PC-9 (cell line): Measurements from ENCODE around the gene PCDHGA6. TPM values are rescaled to one million over a fixed set of nuclear protein-coding genes. Genes with fewer than 3 reads are reported as not detected.
"Not testable (repeated sequence)": the region's sequence is repeated elsewhere in the genome, so short reads cannot be mapped to it uniquely, and the experiment has no call there.

Source experiments
- BruUV-seq: library from RNA; stranded (reverse); fragments of 400-500 nt; replicated peaks from 2 replicates; lab custom pipeline; 2021; lab: Mats Ljungman, UMichigan
- CTCF ChIA-PET: fragments of 300-600 bp; sonication (Branson Sonifier 250); formaldehyde crosslinking; loops from one replicate; lab custom pipeline; 2022; ENCODE audit warnings: antibody characterized with exemption; lab: Charles Lee
- POLR2A ChIA-PET: fragments of 300-600 bp; sonication (Branson Sonifier 250); formaldehyde crosslinking; loops from one replicate; lab custom pipeline; 2022; ENCODE audit warnings: antibody characterized with exemption; ENCODE audit not compliant: unreplicated experiment; lab: Charles Lee
- DNase-seq, 2 experiments: peaks; one replicate each; pipeline versions ENCODE4 v3.0.0 to v3.0.0-alpha.2; 2015 to 2022; ENCODE audit warnings: mixed read lengths in 1 of 2
- H2AFZ ChIP-seq: fragments of 200-600 bp; sonication (generic); 2 replicates; pipeline ENCODE4 v1.8.1; 2017; ENCODE audit warnings: antibody characterized with exemption
- H3F3A ChIP-seq: fragments of 200-600 bp; sonication (generic); 2 replicates; pipeline ENCODE4 v1.8.1; 2017; ENCODE audit warnings: antibody characterized with exemption, mild to moderate bottlenecking, low read depth; ENCODE audit not compliant: insufficient read depth
- H3K27ac ChIP-seq: fragments of 200-600 bp; sonication (generic); 2 replicates; pipeline ENCODE4 v1.6.1; 2016; ENCODE audit warnings: mixed run types
- H3K27me3 ChIP-seq: fragments of 200-600 bp; sonication (generic); 2 replicates; pipeline ENCODE4 v1.6.1; 2016; ENCODE audit warnings: low read depth, mixed run types; ENCODE audit not compliant: insufficient read depth
- H3K36me3 ChIP-seq: fragments of 200-600 bp; sonication (generic); 2 replicates; pipeline ENCODE4 v1.6.1; 2016; ENCODE audit warnings: low read depth, mixed run types
- H3K4me1 ChIP-seq: fragments of 200-600 bp; sonication (generic); replicated peaks from 2 replicates; pipeline ENCODE4 v1.6.1; 2016; ENCODE audit warnings: mixed run types; ENCODE audit not compliant: insufficient read depth
- H3K4me2 ChIP-seq: fragments of 200-600 bp; sonication (generic); 2 replicates; pipeline ENCODE4 v1.6.1; 2017; ENCODE audit warnings: mixed run types
- H3K4me3 ChIP-seq: fragments of 200-600 bp; sonication (generic); 2 replicates; pipeline ENCODE4 v1.6.1; 2016; ENCODE audit warnings: mixed run types
- H3K79me2 ChIP-seq: fragments of 200-600 bp; sonication (generic); 2 replicates; pipeline ENCODE4 v1.6.1; 2017; ENCODE audit warnings: low read depth, mixed run types
- H3K9me2 ChIP-seq: fragments of 200-600 bp; sonication (generic); 2 replicates; pipeline ENCODE4 v1.8.1; 2017; ENCODE audit warnings: mild to moderate bottlenecking; ENCODE audit not compliant: insufficient read depth
- H3K9me3 ChIP-seq: fragments of 200-600 bp; sonication (generic); 2 replicates; pipeline ENCODE4 v1.8.1; 2016; ENCODE audit warnings: low read depth; ENCODE audit not compliant: insufficient read depth
- H4K20me1 ChIP-seq: fragments of 200-600 bp; sonication (generic); 2 replicates; pipeline ENCODE4 v1.8.1; 2017; ENCODE audit not compliant: insufficient read depth
- EZH2 ChIP-seq: fragments of 200-600 bp; sonication (generic); IDR thresholded peaks from 2 replicates; pipeline ENCODE4 v1.8.0; 2017; ENCODE audit warnings: antibody characterized with exemption, low read depth
- intact Hi-C: fragments of 100-400 bp; cut with micrococcal nuclease; formaldehyde crosslinking; loops from one replicate; pipeline ENCODE4 v1.10.0; 2022; ENCODE audit not compliant: unreplicated experiment
- total RNA-seq: library from RNA; stranded (reverse); gene quantifications from 2 replicates; pipeline ENCODE4 v1.2.3, GENCODE V29; 2021
- TF ChIP-seq, protein P1 (sequence below): fragments of 200-600 bp; sonication (generic); conservative IDR thresholded peaks from 2 replicates; pipeline ENCODE4 v1.6.1; 2017; ENCODE audit warnings: mixed run types, antibody characterized with exemption, mild to moderate bottlenecking, moderate library complexity

Gene PCDHGA6
- total RNA-seq, 1 experiment from 2014 or later, result 0.17 TPM

DNA sequence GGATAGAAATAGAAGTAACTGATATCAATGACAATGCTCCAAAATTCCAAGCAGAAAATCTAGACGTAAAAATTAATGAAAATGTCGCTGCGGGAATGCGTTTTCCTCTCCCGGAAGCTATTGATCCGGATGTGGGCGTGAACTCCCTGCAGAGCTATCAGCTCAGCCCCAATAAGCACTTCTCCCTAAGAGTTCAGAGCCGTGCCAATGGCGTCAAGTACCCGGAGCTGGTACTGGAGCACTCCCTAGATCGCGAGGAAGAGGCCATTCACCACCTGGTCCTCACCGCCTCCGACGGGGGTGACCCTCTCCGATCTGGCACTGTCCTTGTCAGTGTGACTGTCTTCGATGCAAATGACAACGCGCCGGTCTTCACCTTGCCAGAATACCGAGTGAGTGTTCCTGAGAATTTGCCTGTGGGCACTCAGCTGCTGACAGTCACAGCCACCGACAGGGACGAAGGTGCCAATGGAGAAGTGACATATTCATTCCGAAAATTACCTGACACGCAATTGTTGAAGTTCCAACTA, 39.9 kb downstream of the PCDHGA6 start:
- no TSS peak for BruUV-seq
- H3K4me1 ChIP-seq, result no peaks in the 10 kb centered on the region

DNA sequence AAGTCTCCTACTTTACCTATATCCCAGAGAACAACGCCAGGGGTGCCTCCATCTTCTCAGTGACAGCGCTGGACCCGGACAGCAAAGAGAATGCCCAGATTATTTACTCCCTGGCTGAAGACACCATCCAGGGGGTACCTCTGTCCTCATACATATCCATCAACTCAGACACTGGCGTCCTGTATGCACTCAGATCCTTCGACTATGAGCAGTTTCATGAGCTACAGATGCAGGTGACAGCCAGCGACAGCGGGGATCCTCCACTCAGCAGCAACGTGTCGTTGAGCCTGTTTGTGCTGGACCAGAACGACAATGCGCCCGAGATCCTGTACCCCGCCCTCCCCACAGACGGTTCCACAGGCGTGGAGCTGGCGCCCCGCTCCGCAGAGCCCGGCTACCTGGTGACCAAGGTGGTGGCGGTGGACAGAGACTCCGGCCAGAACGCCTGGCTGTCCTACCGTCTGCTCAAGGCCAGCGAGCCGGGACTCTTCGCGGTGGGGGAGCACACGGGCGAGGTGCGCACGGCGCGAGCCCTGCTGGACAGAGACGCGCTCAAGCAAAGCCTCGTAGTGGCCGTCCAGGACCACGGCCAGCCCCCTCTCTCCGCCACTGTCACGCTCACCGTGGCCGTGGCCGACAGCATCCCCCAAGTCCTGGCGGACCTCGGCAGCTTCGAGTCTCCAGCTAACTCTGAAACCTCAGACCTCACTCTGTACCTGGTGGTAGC, 41.0 kb downstream of the PCDHGA6 start:
- H3K9me3 ChIP-seq, H4K20me1 ChIP-seq, H3F3A ChIP-seq, CTCF ChIA-PET, BruUV-seq, H3K79me2 ChIP-seq, POLR2A ChIA-PET, H3K36me3 ChIP-seq, H3K27ac ChIP-seq, H3K27me3 ChIP-seq, H3K4me2 ChIP-seq, H2AFZ ChIP-seq, DNase-seq, H3K4me1 ChIP-seq, H3K4me3 ChIP-seq, H3K9me2 ChIP-seq: not testable (repeated sequence)
- intact Hi-C loops, result loop anchor here (5.0 to 10.0 kb wide), 3 partner anchors 90 to 332 kb away; partner anchors contain the start of genes PCDHB14 and TAF7

More for the DNA sequence above, 39.9 kb downstream of the PCDHGA6 start:
- H3K79me2 ChIP-seq, result no peaks in the 10 kb centered on the region
- TF ChIP-seq, protein P1, sequence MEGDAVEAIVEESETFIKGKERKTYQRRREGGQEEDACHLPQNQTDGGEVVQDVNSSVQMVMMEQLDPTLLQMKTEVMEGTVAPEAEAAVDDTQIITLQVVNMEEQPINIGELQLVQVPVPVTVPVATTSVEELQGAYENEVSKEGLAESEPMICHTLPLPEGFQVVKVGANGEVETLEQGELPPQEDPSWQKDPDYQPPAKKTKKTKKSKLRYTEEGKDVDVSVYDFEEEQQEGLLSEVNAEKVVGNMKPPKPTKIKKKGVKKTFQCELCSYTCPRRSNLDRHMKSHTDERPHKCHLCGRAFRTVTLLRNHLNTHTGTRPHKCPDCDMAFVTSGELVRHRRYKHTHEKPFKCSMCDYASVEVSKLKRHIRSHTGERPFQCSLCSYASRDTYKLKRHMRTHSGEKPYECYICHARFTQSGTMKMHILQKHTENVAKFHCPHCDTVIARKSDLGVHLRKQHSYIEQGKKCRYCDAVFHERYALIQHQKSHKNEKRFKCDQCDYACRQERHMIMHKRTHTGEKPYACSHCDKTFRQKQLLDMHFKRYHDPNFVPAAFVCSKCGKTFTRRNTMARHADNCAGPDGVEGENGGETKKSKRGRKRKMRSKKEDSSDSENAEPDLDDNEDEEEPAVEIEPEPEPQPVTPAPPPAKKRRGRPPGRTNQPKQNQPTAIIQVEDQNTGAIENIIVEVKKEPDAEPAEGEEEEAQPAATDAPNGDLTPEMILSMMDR, result no peak
- TF ChIP-seq EZH2, result no peak
- H3K4me2 ChIP-seq, result peak overlapping the region; percentile 83
- H3K4me3 ChIP-seq, result peak overlapping the region; percentile 54; the same call in 1 of the 2 replicates
- no peaks in the 10 kb centered on the region for H3F3A ChIP-seq
- H3K27me3 ChIP-seq, result 0 out of 2 replicates have a peak, but pooled peaks cover 6% of the 10 kb centered on the region
- POLR2A ChIA-PET, result no interaction called here
- intact Hi-C loops, result loop anchor here (2.0 to 10.0 kb wide), 4 partner anchors 89 to 331 kb away; partner anchors contain the start of genes PCDHB14 and TAF7
- CTCF ChIA-PET, result interaction anchor here (0.7 to 1.6 kb wide), 6 partner anchors 100 to 328 kb away, joined by 3 to 5 read pairs (median 4); partner anchors contain the start of gene PCDHB2
- H3K36me3 ChIP-seq, result no peaks in the 10 kb centered on the region
- no peaks in the 10 kb centered on the region for H3K9me2 ChIP-seq
- no peak for DNase-seq
- peak overlapping the region; percentile 81; the same call in 1 of the 2 replicates for H2AFZ ChIP-seq
- H3K9me3 ChIP-seq, result no peaks in the 10 kb centered on the region
- no peak overlapping the region for H3K27ac ChIP-seq
- H4K20me1 ChIP-seq, result no peaks in the 10 kb centered on the region

DNA sequence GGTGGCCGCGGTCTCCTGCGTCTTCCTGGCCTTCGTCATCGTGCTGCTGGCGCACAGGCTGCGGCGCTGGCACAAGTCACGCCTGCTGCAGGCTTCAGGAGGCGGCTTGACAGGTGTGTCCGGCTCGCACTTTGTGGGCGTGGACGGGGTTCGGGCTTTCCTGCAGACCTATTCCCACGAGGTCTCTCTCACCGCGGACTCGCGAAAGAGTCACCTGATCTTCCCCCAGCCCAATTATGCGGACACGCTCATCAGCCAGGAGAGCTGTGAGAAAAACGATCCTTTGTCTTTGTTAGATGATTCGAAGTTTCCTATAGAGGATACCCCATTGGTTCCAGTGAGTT, 41.6 kb downstream of the PCDHGA6 start:
- BruUV-seq, CTCF ChIA-PET, H3K27ac ChIP-seq, H3K9me2 ChIP-seq, H3K36me3 ChIP-seq, H4K20me1 ChIP-seq, H3K79me2 ChIP-seq, H2AFZ ChIP-seq, H3K4me3 ChIP-seq, DNase-seq, H3K9me3 ChIP-seq, H3F3A ChIP-seq, H3K27me3 ChIP-seq, H3K4me1 ChIP-seq, POLR2A ChIA-PET, H3K4me2 ChIP-seq: not testable (repeated sequence)
- intact Hi-C loops, result loop anchor here (10.0 kb wide), 1 partner anchor 90 kb away; the partner anchor contains the start of gene TAF7

- H2AFZ ChIP-seq, H3K9me3 ChIP-seq, BruUV-seq, H3K4me1 ChIP-seq, H3K79me2 ChIP-seq, H3K27ac ChIP-seq, H3K9me2 ChIP-seq, H3K36me3 ChIP-seq, H3F3A ChIP-seq, H3K4me3 ChIP-seq, H4K20me1 ChIP-seq, POLR2A ChIA-PET, H3K27me3 ChIP-seq, H3K4me2 ChIP-seq: not testable (repeated sequence)
- TF ChIP-seq, protein P1, result peak; percentile 73
- CTCF ChIA-PET, result interaction anchor here (1.0 to 1.3 kb wide), 2 partner anchors 11 to 146 kb away, joined by 3 to 7 read pairs; no protein-coding TSS in a partner anchor
- intact Hi-C loops, result loop anchor here (1.0 to 10.0 kb wide), 2 partner anchors 93 to 147 kb away; partner anchors contain the start of gene TAF7
- DNase-seq, result peak in 1 of 2 experiments; percentile 67
Measured at GRCh38 chr5:141417494-141418172, 43.9 kb downstream of the PCDHGA6 start, which contains the start of gene PCDHGB7. PCDHGB7 (plus strand) TSS chr5:141417677; CDS start chr5:141417860, 183 bp downstream.
